Measurements from ENCODE around the gene PRR20G.

Gene PRR20G

GRCh38 chr3:127262533-127262932 is 25.3 kb downstream of the PRR20G start:
- no peak for DNase-seq

- DNase-seq, result no peak
Measured at GRCh38 chr3:127261925-127262324, 25.9 kb downstream of the PRR20G start.

- DNase-seq, result no peak
Measured at GRCh38 chr3:127260826-127261555, 26.9 kb downstream of the PRR20G start.

- no peak for DNase-seq
Measured at GRCh38 chr3:127260416-127260815, 27.4 kb downstream of the PRR20G start.

GRCh38 chr3:127259882-127260281 is 28.0 kb downstream of the PRR20G start:
- DNase-seq, result no peak

GRCh38 chr3:127258733-127259132 is 29.1 kb downstream of the PRR20G start:
- DNase-seq, result no peak

GRCh38 chr3:127257351-127257750 is 30.5 kb downstream of the PRR20G start:
- DNase-seq, result no peak

- no peak for DNase-seq
Measured at GRCh38 chr3:127256733-127257271, 31.0 kb downstream of the PRR20G start.

- no peak for DNase-seq
Measured at GRCh38 chr3:127256138-127256537, 31.7 kb downstream of the PRR20G start.

GRCh38 chr3:127255516-127255915 is 32.3 kb downstream of the PRR20G start:
- DNase-seq, result no peak

- peak; percentile 14 for DNase-seq
Measured at GRCh38 chr3:127254730-127255129, 33.1 kb downstream of the PRR20G start.

- no peak for DNase-seq
Measured at GRCh38 chr3:127254033-127254644, 33.7 kb downstream of the PRR20G start.

- no peak for DNase-seq
Measured at GRCh38 chr3:127253491-127253890, 34.4 kb downstream of the PRR20G start.

GRCh38 chr3:127252446-127252845 is 35.4 kb downstream of the PRR20G start:
- DNase-seq, result no peak

GRCh38 chr3:127250032-127250431 is 37.8 kb downstream of the PRR20G start:
- no peak for DNase-seq

GRCh38 chr3:127247292-127247691 is 40.6 kb downstream of the PRR20G start:
- DNase-seq, result no peak

- DNase-seq, result no peak
Measured at GRCh38 chr3:127238602-127239001, 49.2 kb downstream of the PRR20G start.

- no peak for DNase-seq
Measured at GRCh38 chr3:127237835-127238234, 50.0 kb downstream of the PRR20G start.

GRCh38 chr3:127235706-127236105 is 52.1 kb downstream of the PRR20G start:
- no peak for DNase-seq

- DNase-seq, result no peak
Measured at GRCh38 chr3:127234778-127235177, 53.1 kb downstream of the PRR20G start.

Measured in MV-4-11 (cell line).